ENCODE data around the gene RIC3. TPM values are rescaled to one million over a fixed set of nuclear protein-coding genes. Genes with fewer than 3 reads are reported as not detected.

The RIC3 gene
- not detected in 2 replicates for total RNA-seq (2014; rRNA removed; shearing (Covaris generic); ENCODE audit: low replicate concordance)

- in situ Hi-C loops (cut with HindIII; ENCODE audit: low pct_unique_long_range_greater_than_20kb, low sequenced_read_pairs) = loop anchor here (25.0 kb wide), 1 partner anchor 394 kb away; no protein-coding TSS in a partner anchor
- no peak for DNase-seq (ENCODE audit: low read depth)
Observed at GRCh38 chr11:8168485-8169257, at the start of gene RIC3. Gene RIC3 (minus strand): TSS chr11:8169025. CDS start chr11:8168989, 36 bp downstream.

GRCh38 chr11:8218409-8218808, 49.6 kb upstream of the RIC3 start:
- in situ Hi-C loops (cut with HindIII; ENCODE audit: low pct_unique_long_range_greater_than_20kb, low sequenced_read_pairs) = no loop called here
- no peak for DNase-seq (ENCODE audit: low read depth)

DNA sequence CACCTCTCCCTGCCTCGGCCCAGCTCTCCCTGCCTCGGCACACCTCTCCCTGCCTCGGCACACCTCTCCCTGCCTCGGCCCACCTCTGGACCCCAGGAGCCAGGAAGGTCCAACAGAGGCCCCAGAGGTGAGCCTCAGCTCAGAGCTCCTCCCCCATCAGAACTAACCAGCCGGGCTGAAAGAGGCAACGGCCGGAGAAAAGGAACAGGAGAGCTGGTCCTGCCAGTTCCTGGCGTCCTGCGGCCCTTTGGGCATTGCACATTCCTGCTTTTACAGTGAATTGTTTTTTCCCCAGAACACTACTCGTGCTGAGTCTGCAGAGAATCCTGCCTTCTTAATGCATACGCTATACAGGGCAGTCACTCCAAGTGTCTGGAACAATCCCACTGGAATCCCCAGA, 49.1 kb upstream of the RIC3 start:
- in situ Hi-C loops (cut with HindIII; ENCODE audit: low pct_unique_long_range_greater_than_20kb, low sequenced_read_pairs) = no loop called here

GRCh38 chr11:8217136-8217535, 48.3 kb upstream of the RIC3 start:
- DNase-seq (ENCODE audit: low read depth) = no peak
- in situ Hi-C loops (cut with HindIII; ENCODE audit: low pct_unique_long_range_greater_than_20kb, low sequenced_read_pairs) = no loop called here

More for the DNA sequence above, 49.1 kb upstream of the RIC3 start:
- no peak for DNase-seq (ENCODE audit: low read depth)

DNA sequence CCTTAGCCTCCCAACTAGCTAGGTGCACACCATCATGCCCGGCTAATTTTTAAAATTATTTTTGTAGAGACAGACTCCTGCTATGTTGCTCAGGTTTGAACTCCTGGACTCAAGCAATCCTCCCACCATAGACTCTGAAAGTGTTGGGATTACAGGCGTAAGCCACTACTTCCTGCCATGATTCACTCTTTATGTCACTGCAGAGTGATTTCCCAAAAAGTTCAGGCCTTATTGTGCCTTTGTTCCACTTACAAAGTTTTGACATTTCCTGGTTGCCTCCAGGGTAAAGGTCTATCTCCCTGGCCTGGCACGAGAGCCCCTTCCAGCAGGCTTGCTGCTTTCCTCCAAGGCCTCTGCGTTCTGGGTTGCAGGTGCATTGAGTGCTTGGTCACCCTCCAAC, 44.6 kb upstream of the RIC3 start:
- in situ Hi-C loops (cut with HindIII; ENCODE audit: low pct_unique_long_range_greater_than_20kb, low sequenced_read_pairs) = no loop called here
- DNase-seq (ENCODE audit: low read depth) = no peak

- in situ Hi-C loops (cut with HindIII; ENCODE audit: low pct_unique_long_range_greater_than_20kb, low sequenced_read_pairs) = no loop called here
- DNase-seq (ENCODE audit: low read depth) = no peak
Observed at GRCh38 chr11:8209208-8209807, 40.5 kb upstream of the RIC3 start.

DNA sequence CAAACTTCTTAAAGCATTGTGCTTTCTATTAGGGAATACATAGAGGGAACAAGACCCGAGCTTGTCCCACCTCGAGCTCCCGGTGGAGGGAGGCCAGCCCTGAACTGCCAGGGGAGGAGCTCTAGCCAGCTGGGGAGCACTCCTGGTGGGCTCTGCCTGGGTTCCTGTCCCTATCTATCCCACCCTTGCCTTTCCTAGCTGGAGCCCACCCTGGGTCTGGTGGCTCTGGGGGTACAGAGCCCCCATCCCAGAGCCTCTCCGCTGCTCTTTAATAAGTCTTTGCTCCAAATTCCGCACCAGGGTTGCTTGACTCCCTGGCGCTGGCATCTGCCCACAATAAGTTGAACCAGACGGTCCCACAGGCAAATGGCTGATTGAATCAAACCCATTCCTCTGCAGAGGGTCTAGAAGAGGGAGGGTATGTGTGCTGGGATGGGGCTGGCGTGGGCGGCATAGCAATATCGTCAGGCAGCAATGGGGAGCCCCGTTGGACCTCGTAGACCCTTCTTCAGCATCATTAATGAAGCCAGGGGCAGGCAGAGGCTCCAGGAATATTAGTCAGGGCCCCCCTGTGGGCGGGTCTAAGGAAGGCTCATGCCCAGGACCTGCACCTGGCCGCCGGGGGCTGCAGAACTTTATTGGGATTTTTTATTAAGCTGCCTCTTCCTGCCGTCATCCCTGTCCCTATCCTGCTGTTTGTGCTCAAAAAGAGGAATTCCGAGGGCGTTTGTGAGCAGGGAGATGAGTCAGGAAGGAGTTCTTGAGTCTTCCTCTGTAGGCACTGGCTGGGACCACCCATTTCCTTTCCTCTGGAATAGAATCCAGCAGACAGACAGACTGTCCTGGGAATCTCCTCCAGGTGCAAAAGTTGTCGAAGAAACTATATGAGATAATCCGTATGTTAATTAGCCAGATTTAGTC, 38.5 kb upstream of the RIC3 start:
- no peak for DNase-seq (ENCODE audit: low read depth)
- in situ Hi-C loops (cut with HindIII; ENCODE audit: low pct_unique_long_range_greater_than_20kb, low sequenced_read_pairs) = no loop called here

DNA sequence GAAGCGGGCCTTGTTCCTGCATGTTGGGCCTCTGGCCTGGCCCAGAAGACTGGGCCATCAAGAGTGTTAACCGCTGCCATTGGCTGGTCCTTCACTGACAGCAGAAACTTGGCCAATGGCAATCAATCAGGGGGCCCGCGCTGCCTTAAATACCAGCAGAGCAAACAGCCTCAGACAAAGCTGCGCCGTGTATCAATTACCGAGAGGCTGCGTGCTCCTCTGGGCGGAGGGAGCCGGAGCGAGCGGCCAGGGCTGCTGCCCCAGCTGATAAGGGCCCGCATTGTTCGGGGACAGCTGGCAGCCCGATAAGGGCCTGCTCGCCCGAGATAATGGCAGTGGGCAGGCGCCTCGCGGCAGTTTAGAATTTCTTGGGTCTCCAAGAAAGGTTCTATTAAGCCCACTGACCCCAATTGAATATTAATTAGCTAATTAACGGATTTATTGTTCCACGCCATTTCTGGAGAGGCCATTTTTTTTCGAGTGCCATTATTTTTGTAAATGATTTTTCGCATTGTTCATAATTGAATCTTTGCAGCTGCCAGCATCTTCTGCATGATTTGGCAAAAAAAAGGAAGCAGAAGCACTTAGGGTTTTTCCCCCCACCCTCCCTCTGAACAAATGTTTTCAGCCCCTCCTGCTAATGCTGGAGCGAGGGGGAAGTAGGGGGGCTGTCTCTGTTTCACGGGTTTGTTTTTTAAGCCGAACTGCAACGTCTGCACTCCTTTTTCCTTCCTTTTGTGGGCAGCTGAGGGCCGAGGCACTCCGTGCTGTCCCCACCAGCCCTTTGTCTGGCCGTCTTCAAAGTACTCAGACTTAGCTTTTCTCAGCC, 37.6 kb upstream of the RIC3 start:
- in situ Hi-C loops (cut with HindIII; ENCODE audit: low pct_unique_long_range_greater_than_20kb, low sequenced_read_pairs) = no loop called here
- no peak for DNase-seq (ENCODE audit: low read depth)

DNA sequence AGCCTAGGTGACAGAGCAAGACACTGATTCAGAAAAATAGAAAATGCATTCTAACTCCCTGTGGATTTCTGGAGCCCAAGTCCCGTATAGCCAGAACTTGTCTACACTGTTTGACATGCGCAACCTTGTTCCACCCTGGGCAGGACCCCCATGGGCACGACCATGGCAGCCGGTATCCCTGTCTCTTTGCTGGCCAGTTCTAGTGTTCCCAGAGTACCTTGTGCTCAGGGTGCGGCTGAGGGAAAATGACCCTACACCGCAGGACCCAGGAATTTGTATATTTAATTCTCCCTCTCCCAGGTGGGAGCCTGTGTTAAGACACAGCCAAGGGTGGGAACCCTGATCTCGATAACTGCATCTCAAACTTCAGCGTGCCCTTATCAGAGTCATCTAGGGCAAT, 36.7 kb upstream of the RIC3 start:
- in situ Hi-C loops (cut with HindIII; ENCODE audit: low pct_unique_long_range_greater_than_20kb, low sequenced_read_pairs) = no loop called here
- DNase-seq (ENCODE audit: low read depth) = no peak

DNA sequence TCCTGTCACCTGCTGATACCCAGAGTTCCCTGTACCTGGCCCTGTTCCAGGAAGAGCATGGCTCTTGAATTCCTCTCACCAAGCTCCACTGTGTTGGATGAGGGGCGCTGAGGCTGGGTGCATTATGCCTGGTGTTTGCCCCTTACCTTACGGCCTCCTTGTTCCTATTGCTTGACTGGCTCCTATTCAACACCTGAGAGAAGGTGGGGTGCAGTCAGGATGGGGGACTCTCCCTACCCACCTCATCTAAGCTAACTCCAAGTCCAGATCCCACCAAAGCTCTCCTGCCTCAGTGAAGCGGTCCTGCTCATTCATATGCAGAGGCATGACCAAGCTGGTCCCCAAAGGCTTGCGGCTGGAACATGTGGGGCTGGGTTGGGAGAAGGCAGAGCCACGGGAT, 35.8 kb upstream of the RIC3 start:
- no peak for DNase-seq (ENCODE audit: low read depth)
- in situ Hi-C loops (cut with HindIII; ENCODE audit: low pct_unique_long_range_greater_than_20kb, low sequenced_read_pairs) = no loop called here

GRCh38 chr11:8204025-8204424, 35.2 kb upstream of the RIC3 start:
- no peak for DNase-seq (ENCODE audit: low read depth)
- in situ Hi-C loops (cut with HindIII; ENCODE audit: low pct_unique_long_range_greater_than_20kb, low sequenced_read_pairs) = no loop called here

GRCh38 chr11:8203414-8203715, 34.5 kb upstream of the RIC3 start:
- in situ Hi-C loops (cut with HindIII; ENCODE audit: low pct_unique_long_range_greater_than_20kb, low sequenced_read_pairs) = no loop called here

DNA sequence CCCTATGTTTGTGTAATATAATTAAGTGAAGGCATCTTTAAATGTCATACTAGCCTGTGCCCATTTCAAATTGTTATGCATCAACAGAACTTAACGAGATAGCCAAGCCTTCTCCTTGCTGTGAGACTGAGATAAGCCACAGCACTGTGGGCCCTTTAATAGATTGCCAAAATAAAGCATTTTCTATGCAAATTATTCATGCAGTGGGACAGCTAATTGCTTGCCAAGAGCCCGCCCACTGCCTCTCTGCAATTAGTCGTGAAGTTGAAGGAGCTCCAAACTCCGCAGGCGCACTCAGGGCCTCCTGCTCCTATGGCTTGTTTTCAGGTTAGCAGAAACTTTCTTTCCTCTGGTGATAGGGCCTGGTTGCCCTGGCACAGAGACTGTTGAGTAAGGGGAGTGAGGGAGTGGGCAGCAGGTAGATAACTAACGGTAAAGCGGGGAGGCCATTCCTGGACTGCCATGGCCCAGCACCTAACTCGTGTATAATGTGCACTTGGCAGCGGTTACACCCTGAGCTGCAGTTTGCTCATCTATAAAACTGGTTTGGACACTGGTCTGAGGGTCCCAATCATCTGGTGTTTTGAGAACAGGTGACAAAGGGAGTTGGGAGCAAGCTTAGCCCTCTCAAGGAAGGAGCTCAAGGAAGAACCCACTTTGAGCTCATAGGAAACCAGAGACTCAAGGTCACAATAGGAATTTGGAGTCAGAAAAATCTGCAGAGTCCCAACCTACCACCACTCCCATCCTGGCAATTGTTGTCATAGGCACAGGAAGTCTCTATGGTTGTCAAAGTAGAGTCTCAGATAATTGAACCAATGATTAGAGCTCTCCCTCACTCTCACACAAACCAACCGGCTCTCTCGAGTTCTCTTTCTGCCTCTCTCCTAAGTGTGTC, 33.9 kb upstream of the RIC3 start:
- in situ Hi-C loops (cut with HindIII; ENCODE audit: low pct_unique_long_range_greater_than_20kb, low sequenced_read_pairs) = no loop called here
- no peak for DNase-seq (ENCODE audit: low read depth)

More at GRCh38 chr11:8203414-8203715, 34.5 kb upstream of the RIC3 start:
- DNase-seq (ENCODE audit: low read depth) = no peak

DNA sequence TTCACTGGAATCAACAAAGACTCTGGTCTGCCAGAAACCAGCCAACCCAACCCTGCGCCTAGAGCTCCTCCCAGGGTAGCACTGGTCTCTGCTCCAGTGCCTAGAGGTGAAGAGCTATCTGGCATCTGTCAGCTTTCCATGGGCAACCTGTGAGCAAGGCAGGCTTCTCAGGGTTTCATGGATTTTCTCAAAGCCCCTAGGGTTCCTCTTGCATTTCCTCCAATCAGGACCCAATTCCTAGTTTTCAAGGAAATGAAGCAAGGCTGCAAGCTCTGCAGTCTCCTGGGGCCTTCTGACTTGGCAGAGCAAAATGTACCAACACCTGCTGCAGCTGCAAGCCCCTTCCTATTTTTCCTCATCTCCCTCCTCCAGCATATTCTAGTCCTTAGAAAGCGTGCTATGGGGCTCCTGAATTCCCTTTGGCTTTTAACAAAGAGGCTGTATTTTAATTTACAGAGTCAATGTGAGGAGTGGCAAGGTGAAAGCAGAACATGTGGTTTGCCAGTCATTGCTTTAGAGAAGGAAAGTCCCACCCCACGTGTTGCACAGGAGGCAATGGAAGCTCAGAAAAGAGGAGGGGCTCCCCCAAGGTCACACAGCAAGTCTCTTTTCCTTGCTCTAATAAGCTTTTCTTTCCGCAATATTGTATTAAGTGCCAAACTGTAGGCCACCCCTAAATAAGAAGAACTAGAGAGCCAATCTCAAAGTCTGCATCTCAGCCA, 33.0 kb upstream of the RIC3 start:
- no peak for DNase-seq (ENCODE audit: low read depth)
- in situ Hi-C loops (cut with HindIII; ENCODE audit: low pct_unique_long_range_greater_than_20kb, low sequenced_read_pairs) = no loop called here

DNA sequence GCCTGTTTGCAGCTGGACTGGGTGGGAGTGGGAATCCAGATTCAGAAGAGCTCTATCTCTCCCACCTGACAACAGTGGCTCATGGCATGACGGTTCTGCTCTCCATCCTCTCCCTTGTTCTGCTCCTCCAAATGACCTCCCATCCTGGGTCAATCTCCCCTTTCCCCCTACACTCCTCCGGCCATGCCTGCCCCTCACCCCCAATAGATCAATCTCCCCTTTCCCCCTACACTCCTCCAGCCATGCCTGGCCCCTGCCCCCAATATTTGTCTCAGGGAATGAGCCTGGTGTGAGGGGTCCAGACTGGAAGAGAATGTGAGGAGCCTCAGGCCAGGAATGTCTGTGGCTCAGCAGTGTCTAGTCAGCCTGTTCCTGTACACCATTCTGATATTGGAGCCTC, 30.9 kb upstream of the RIC3 start:
- no peak for DNase-seq (ENCODE audit: low read depth)
- in situ Hi-C loops (cut with HindIII; ENCODE audit: low pct_unique_long_range_greater_than_20kb, low sequenced_read_pairs) = no loop called here

- in situ Hi-C loops (cut with HindIII; ENCODE audit: low pct_unique_long_range_greater_than_20kb, low sequenced_read_pairs) = no loop called here
- no peak for DNase-seq (ENCODE audit: low read depth)
Observed at GRCh38 chr11:8196749-8197148, 27.9 kb upstream of the RIC3 start.

GRCh38 chr11:8194956-8195355, 26.1 kb upstream of the RIC3 start:
- no peak for DNase-seq (ENCODE audit: low read depth)
- in situ Hi-C loops (cut with HindIII; ENCODE audit: low pct_unique_long_range_greater_than_20kb, low sequenced_read_pairs) = no loop called here

Data from Caki2 (cell line).